ENCODE results near the gene GRB10.

The GRB10 gene

DNA sequence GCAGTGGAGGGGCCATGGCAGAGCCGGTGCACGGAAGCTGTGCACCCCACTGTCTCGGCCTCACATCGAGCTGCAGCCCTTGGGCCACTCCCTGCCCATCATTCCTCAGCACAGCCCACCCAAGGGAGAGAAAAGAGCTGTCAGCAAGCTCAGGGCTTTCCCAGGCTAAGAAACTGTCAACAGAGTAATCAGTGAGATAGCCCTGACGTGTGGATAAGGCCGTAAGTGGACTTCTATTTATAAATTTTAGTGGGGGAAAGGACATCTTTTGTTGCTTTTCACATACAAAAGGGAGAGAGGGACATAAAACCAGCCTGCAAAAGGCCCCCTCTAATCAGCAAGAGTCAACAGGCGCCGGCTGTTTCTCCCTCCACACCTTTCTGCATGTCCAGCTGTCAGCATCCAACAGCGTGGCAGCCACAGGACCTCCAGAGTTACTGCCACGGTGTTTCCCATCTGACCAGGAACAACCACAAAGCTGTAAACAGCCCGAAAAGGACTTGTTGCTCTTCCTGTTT is 160.7 kb downstream of the GRB10 start:
- Histone ChIP-seq H3K27ac (ENCODE audit: insufficient read depth, low read length, poor library complexity, severe bottlenecking) (no peak overlapping the region), H3K4me1 (ENCODE audit: control insufficient read depth, insufficient read depth, low read length, poor library complexity, severe bottlenecking) (no peaks in the 10 kb centered on the region), H3K4me3 (ENCODE audit: insufficient read depth, low read depth, low read length, poor library complexity, severe bottlenecking) (no peak overlapping the region), H3K36me3 (ENCODE audit: control insufficient read depth, insufficient read depth, low read length) (no peaks in the 10 kb centered on the region), H3K27me3 (replicated peaks; ENCODE audit: control insufficient read depth, insufficient read depth, low read length, poor library complexity, severe bottlenecking) (no peaks in the 10 kb centered on the region), H3K9me3 (ENCODE audit: control insufficient read depth, low read length) (no peaks in the 10 kb centered on the region)
- no peak for DNase-seq

DNA sequence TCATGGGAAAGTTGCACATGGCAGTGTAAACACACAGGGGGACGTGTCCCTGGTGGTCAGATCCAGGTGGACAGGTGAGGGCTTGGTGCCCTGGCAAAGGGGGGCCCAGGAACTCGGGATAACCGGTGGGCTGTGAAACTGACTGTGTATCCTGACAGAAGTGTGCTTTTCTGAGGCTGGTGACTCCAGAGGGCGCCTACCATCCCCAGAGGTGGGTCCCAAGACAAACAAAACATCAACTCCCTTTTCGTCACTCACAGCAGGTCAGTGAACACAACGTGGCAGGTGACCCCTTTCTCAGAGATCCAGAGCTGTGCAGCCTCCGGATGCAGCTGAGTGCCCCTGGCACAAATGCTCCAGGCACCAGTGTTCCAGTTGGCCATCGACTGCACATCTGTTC is 161.5 kb downstream of the GRB10 start:
- Histone ChIP-seq H3K27me3 (replicated peaks; ENCODE audit: control insufficient read depth, insufficient read depth, low read length, poor library complexity, severe bottlenecking) (no peaks in the 10 kb centered on the region), H3K36me3 (ENCODE audit: control insufficient read depth, insufficient read depth, low read length) (no peaks in the 10 kb centered on the region)
- DNase-seq: no peak

DNA sequence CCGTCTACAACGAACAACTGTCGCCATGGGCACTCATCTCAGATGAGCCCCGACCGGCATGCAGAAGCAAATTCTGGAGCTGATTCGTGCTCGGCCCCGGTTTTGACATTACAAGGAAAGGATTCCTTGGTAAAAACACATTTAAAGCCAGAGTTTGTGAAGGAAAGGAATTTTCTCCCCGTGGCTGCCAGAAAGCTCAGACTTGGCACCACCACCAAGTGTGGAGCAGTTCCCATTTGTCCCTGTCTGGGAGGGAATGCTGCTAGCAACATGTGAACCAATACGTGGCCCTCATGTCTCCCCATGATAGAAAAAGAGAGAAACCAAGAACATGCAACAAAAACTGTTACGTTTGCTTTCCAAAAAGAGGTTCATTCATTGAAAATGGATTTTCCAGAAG is 162.3 kb downstream of the GRB10 start:
- DNase-seq: no peak
- H3K36me3 ChIP-seq (ENCODE audit: control insufficient read depth, insufficient read depth, low read length): no peaks in the 10 kb centered on the region
- H3K27me3 ChIP-seq (replicated peaks; ENCODE audit: control insufficient read depth, insufficient read depth, low read length, poor library complexity, severe bottlenecking): no peaks in the 10 kb centered on the region
- no peak overlapping the region for H3K4me3 ChIP-seq (ENCODE audit: insufficient read depth, low read depth, low read length, poor library complexity, severe bottlenecking)
- H3K4me1 ChIP-seq (ENCODE audit: control insufficient read depth, insufficient read depth, low read length, poor library complexity, severe bottlenecking): no peaks in the 10 kb centered on the region
- no peaks in the 10 kb centered on the region for H3K9me3 ChIP-seq (ENCODE audit: control insufficient read depth, low read length)
- no peak overlapping the region for H3K27ac ChIP-seq (ENCODE audit: insufficient read depth, low read length, poor library complexity, severe bottlenecking)

More for the DNA sequence above, 161.5 kb downstream of the GRB10 start:
- H3K4me3 ChIP-seq (ENCODE audit: insufficient read depth, low read depth, low read length, poor library complexity, severe bottlenecking): no peak overlapping the region
- no peaks in the 10 kb centered on the region for H3K4me1 ChIP-seq (ENCODE audit: control insufficient read depth, insufficient read depth, low read length, poor library complexity, severe bottlenecking)
- no peak overlapping the region for H3K27ac ChIP-seq (ENCODE audit: insufficient read depth, low read length, poor library complexity, severe bottlenecking)
- no peaks in the 10 kb centered on the region for H3K9me3 ChIP-seq (ENCODE audit: control insufficient read depth, low read length)

DNA sequence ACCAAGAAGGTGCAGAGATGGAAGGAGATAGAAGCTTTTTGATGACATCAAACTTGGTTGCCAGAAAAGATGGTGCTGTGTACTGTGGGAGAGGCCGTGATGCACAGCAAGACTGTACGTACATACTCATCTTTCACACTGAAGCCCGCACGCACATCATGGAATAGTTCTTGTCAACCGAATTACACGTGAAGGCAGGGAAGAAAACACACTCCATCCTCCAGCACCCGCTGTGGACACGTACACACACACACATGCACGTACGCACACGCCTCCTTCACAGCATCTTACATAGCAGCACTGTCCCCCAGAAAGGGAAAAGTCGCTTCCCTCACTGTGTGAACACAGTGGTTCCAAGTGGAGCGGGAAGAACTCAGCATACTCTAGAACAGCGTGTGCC is 163.0 kb downstream of the GRB10 start:
- no peak for DNase-seq
- Histone ChIP-seq H3K27me3 (replicated peaks; ENCODE audit: control insufficient read depth, insufficient read depth, low read length, poor library complexity, severe bottlenecking) (no peaks in the 10 kb centered on the region), H3K27ac (ENCODE audit: insufficient read depth, low read length, poor library complexity, severe bottlenecking) (no peak overlapping the region), H3K9me3 (ENCODE audit: control insufficient read depth, low read length) (no peaks in the 10 kb centered on the region), H3K4me3 (ENCODE audit: insufficient read depth, low read depth, low read length, poor library complexity, severe bottlenecking) (no peak overlapping the region), H3K4me1 (ENCODE audit: control insufficient read depth, insufficient read depth, low read length, poor library complexity, severe bottlenecking) (no peaks in the 10 kb centered on the region), H3K36me3 (ENCODE audit: control insufficient read depth, insufficient read depth, low read length) (no peaks in the 10 kb centered on the region)

DNA sequence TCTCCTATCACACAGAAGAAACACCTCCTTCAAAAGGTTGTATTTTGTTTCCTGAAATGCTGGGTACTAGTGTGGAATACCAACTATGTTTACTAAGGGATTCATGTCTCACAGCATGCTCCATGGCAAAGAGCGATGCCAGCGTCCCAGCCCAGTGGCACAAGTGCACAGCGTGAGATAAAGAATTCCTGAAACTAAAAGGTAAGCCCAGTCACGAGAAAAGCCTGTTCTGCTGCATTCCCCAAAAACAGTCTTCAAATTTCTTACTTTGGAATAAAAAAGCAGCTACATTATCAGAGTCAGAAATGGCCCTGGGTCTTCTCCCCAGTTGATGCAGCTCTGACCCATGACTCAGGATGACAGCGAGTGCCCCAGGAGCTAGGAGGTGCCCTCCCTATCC is 164.4 kb downstream of the GRB10 start:
- no peak overlapping the region for H3K4me3 ChIP-seq (ENCODE audit: insufficient read depth, low read depth, low read length, poor library complexity, severe bottlenecking)
- no peak overlapping the region for H3K27ac ChIP-seq (ENCODE audit: insufficient read depth, low read length, poor library complexity, severe bottlenecking)
- DNase-seq: no peak
- H3K9me3 ChIP-seq (ENCODE audit: control insufficient read depth, low read length): no peaks in the 10 kb centered on the region
- no peaks in the 10 kb centered on the region for H3K27me3 ChIP-seq (replicated peaks; ENCODE audit: control insufficient read depth, insufficient read depth, low read length, poor library complexity, severe bottlenecking)
- no peaks in the 10 kb centered on the region for H3K36me3 ChIP-seq (ENCODE audit: control insufficient read depth, insufficient read depth, low read length)
- H3K4me1 ChIP-seq (ENCODE audit: control insufficient read depth, insufficient read depth, low read length, poor library complexity, severe bottlenecking): no peaks in the 10 kb centered on the region

DNA sequence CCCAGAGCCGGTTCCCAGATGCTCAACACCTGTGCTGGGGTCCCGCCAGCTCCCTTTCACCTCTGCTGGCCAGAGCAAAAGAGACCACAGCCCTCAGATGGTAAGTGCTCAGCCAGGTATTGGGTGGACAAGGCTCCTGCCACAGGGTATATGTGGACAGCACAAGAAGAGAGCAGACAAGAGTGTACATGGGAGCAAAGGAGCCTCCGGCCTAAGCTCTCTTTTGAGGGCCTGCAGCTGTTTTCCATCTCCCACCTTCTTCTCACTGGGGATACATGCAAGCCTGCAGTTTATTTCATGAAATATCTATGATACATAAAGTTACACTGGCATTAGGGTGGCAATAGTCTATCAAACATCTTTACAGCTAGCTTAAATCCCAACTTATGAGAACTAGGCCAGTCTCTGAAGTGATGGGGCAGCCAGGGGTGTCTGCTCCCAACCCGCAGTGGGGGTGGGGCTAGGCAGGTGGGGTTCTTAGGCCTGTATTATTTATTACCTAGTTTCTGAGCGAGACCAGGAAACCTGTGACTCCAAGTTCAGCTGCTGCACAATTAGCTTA is 167.1 kb downstream of the GRB10 start:
- no peaks in the 10 kb centered on the region for H3K27me3 ChIP-seq (replicated peaks; ENCODE audit: control insufficient read depth, insufficient read depth, low read length, poor library complexity, severe bottlenecking)
- no peaks in the 10 kb centered on the region for H3K36me3 ChIP-seq (ENCODE audit: control insufficient read depth, insufficient read depth, low read length)
- H3K9me3 ChIP-seq (ENCODE audit: control insufficient read depth, low read length): no peaks in the 10 kb centered on the region
- no peak overlapping the region for H3K27ac ChIP-seq (ENCODE audit: insufficient read depth, low read length, poor library complexity, severe bottlenecking)
- H3K4me1 ChIP-seq (ENCODE audit: control insufficient read depth, insufficient read depth, low read length, poor library complexity, severe bottlenecking): peaks cover 4% of the 10 kb centered on the region
- no peak overlapping the region for H3K4me3 ChIP-seq (ENCODE audit: insufficient read depth, low read depth, low read length, poor library complexity, severe bottlenecking)
- no peak for DNase-seq

DNA sequence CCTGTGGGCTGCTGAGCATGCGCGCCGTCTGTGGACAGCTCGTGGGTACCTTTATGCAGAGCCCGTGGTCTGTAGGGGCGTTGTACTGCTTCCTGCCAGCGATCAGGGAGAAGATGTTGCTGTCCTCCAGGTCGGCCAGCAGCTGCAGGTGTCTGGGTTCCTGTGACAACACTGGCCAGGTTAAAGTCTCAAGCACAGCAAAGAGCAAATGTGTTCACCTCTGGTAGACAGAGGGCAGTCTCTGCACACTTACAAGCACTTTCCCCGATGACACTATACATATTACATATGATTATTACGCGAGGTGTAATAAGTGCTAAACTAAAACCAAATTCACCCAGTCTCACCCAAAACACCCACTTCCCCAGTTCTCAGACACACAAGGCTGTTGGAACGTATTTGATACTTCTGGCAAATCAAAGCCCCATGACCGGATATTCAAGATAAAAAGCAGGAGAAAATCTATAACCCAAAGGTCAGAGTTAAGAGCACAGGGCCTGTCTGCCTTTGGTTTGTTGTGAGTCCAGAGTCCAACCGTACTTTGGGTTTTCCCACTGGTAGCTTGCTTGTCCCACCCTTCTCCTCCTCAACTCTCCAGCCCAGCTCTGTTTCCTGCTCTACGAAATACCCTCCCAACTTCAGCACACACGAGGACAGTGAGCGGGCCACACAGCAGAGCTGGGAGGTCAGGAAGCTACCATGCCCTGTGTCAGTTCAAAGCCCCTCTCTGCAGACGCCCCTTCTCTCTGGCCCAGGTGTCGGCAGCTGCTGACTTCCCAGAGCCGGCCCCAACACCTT is 167.8 kb downstream of the GRB10 start:
- Histone ChIP-seq H3K4me1 (ENCODE audit: control insufficient read depth, insufficient read depth, low read length, poor library complexity, severe bottlenecking) (peaks cover 9% of the 10 kb centered on the region), H3K36me3 (ENCODE audit: control insufficient read depth, insufficient read depth, low read length) (no peaks in the 10 kb centered on the region), H3K27me3 (replicated peaks; ENCODE audit: control insufficient read depth, insufficient read depth, low read length, poor library complexity, severe bottlenecking) (no peaks in the 10 kb centered on the region), H3K27ac (ENCODE audit: insufficient read depth, low read length, poor library complexity, severe bottlenecking) (no peak overlapping the region), H3K4me3 (ENCODE audit: insufficient read depth, low read depth, low read length, poor library complexity, severe bottlenecking) (no peak overlapping the region), H3K9me3 (ENCODE audit: control insufficient read depth, low read length) (no peaks in the 10 kb centered on the region)
- no peak for DNase-seq

DNA sequence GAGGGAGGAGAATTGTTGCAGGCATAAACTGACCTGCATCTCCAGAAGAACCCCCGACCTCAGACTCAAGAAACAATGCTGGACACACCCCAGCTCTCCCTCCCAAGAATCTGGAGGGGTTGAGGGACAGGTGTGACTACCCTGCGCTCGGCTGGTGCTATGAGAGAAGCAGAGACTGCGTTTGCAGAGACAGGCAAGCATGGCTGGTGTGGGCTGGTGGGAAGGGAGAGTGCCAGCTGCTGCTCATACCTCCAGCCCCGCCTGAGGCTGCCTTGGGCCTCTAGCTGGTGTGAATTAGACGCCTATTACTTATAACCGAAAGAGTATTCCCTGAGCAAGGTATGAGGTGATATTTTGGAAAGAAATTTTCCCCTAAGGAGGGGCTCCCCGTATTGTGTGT is 169.2 kb downstream of the GRB10 start:
- H3K27ac ChIP-seq (ENCODE audit: insufficient read depth, low read length, poor library complexity, severe bottlenecking): no peak overlapping the region
- H3K4me3 ChIP-seq (ENCODE audit: insufficient read depth, low read depth, low read length, poor library complexity, severe bottlenecking): no peak overlapping the region
- H3K27me3 ChIP-seq (replicated peaks; ENCODE audit: control insufficient read depth, insufficient read depth, low read length, poor library complexity, severe bottlenecking): no peaks in the 10 kb centered on the region
- H3K4me1 ChIP-seq (ENCODE audit: control insufficient read depth, insufficient read depth, low read length, poor library complexity, severe bottlenecking): peaks cover 15% of the 10 kb centered on the region
- no peaks in the 10 kb centered on the region for H3K36me3 ChIP-seq (ENCODE audit: control insufficient read depth, insufficient read depth, low read length)
- DNase-seq: no peak
- H3K9me3 ChIP-seq (ENCODE audit: control insufficient read depth, low read length): peaks cover 8% of the 10 kb centered on the region

DNA sequence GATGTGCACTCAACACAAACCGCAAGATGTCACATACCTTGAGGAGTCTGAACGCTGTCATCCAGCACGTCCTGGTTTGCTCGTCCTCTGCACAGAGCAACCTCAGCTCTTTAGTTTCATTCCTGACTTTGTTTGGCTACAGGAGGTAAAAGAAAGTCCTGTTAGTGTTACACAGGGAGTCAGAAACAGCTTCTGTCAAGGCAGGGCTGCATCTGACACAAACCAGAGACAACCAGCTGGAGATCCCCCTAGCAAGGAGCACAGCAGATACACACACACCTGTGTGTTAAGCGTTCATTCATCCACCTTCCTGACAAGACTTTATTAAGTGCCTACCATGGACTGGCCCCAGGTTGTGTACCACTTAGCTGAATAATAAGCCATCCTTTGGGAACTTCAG is 170.0 kb downstream of the GRB10 start:
- Histone ChIP-seq H3K36me3 (ENCODE audit: control insufficient read depth, insufficient read depth, low read length) (no peaks in the 10 kb centered on the region), H3K4me1 (ENCODE audit: control insufficient read depth, insufficient read depth, low read length, poor library complexity, severe bottlenecking) (peaks cover 15% of the 10 kb centered on the region), H3K27ac (ENCODE audit: insufficient read depth, low read length, poor library complexity, severe bottlenecking) (no peak overlapping the region)

DNA sequence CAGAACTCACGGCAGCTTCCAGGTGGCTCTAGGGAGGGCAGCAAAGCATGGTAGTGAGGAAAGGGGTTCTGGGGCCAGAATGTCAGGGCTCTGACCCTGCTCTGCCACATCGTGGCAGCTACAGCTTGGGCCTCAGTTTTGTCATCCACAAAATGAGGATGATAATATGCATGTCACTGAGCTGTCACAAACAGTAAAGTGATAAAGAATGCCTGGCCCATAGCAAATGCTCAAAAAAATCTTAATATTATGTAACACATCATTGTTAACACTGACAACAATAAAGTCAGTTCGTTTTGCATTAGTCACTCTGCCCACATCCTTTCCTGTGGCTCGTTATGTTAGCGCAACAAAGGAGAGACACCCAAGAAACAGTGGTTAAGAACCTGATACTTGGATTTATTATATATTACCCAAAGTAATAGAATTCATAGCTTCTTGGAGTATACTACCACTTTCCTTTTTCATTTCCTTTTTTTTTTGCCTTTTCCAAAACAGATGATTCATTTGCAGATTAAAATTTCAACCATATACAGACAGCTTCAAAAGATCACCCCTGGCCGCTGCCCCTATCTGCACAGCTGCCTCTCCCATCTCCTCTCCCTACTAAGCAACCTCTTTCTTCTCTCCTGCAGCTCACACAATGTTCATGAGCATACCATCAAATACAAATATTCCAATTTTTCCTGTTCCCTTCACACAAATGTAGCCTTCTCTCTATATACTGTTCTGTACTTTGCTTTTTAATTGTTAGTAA is 172.0 kb downstream of the GRB10 start:
- peak overlapping the region; percentile 46 for H3K27ac ChIP-seq (ENCODE audit: insufficient read depth, low read length, poor library complexity, severe bottlenecking)
- peaks cover 15% of the 10 kb centered on the region for H3K4me1 ChIP-seq (ENCODE audit: control insufficient read depth, insufficient read depth, low read length, poor library complexity, severe bottlenecking)
- H3K27me3 ChIP-seq (replicated peaks; ENCODE audit: control insufficient read depth, insufficient read depth, low read length, poor library complexity, severe bottlenecking): no peaks in the 10 kb centered on the region
- H3K36me3 ChIP-seq (ENCODE audit: control insufficient read depth, insufficient read depth, low read length): no peaks in the 10 kb centered on the region
- peak; percentile 15 to 36 (median 34) for DNase-seq
- no peak overlapping the region for H3K4me3 ChIP-seq (ENCODE audit: insufficient read depth, low read depth, low read length, poor library complexity, severe bottlenecking)
- peaks cover 11% of the 10 kb centered on the region for H3K9me3 ChIP-seq (ENCODE audit: control insufficient read depth, low read length)

More for the DNA sequence above, 170.0 kb downstream of the GRB10 start:
- DNase-seq: no peak
- H3K9me3 ChIP-seq (ENCODE audit: control insufficient read depth, low read length): peaks cover 11% of the 10 kb centered on the region
- H3K27me3 ChIP-seq (replicated peaks; ENCODE audit: control insufficient read depth, insufficient read depth, low read length, poor library complexity, severe bottlenecking): no peaks in the 10 kb centered on the region
- H3K4me3 ChIP-seq (ENCODE audit: insufficient read depth, low read depth, low read length, poor library complexity, severe bottlenecking): no peak overlapping the region
